ENCODE results near the gene ASCL4. TPM values are rescaled to one million over a fixed set of nuclear protein-coding genes. Genes with fewer than 3 reads are reported as not detected.

Gene ASCL4
- total and polyA plus RNA-seq, 5 donors from 2014 or later: not detected

- no peak for ATAC-seq (ENCODE audit: low read depth in 2 of 2)
- H3K9me3 ChIP-seq (ENCODE audit: control insufficient read depth in 2 of 2, low read length in 2 of 2): peaks cover 3 to 18% of the 10 kb centered on the region in 2 experiments
- H3K27me3 ChIP-seq (ENCODE audit: control insufficient read depth, insufficient read depth, low read length): no peaks in the 10 kb centered on the region
- Mint-ChIP-seq H3K4me3 (no peak overlapping the region), H3K27me3 (no peaks in the 10 kb centered on the region), H3K36me3 (no peaks in the 10 kb centered on the region), H3K9me3 (peaks cover 0 to 22% (median 7%) of the 10 kb centered on the region in 7 donors), H3K27ac (no peak overlapping the region), H3K4me1 (no peaks in the 10 kb centered on the region)
- no peak for DNase-seq
- H3K4me3 ChIP-seq (ENCODE audit: low read depth, low read length): no peak overlapping the region
- H3K36me3 ChIP-seq (ENCODE audit: control insufficient read depth, insufficient read depth, low read length): no peaks in the 10 kb centered on the region
- H3K27ac ChIP-seq (ENCODE audit: insufficient read depth, low read length, poor library complexity, severe bottlenecking): no peak overlapping the region
- no peaks in the 10 kb centered on the region for H3K4me1 ChIP-seq (ENCODE audit: control insufficient read depth, insufficient read depth, low read length, poor library complexity, severe bottlenecking)
Observed at GRCh38 chr12:107817250-107817649, 42.7 kb downstream of the ASCL4 start.

DNA sequence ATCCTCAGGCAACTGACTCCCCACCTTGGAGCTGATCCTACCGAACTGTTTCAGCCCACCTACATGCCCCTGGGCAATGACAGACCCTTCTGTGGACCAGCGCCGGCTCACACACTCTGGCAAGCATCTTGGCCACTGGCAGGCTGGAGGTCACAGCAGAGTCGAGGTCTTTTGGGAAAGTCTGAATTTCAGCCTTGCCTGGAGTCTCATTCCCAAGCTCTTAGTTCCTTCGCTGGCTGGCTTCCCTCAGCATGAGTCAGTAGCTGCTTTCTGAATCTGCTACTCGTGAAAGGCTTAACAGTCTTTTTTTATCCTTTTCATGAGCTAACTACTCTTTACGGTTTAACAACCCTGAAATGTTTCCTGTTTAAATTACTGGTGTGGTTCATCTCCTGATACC lies 44.5 kb downstream of the ASCL4 start:
- Mint-ChIP-seq H3K9me3 (peaks cover 0 to 22% (median 8%) of the 10 kb centered on the region in 7 donors), H3K4me1 (no peaks in the 10 kb centered on the region), H3K4me3 (no peak overlapping the region), H3K36me3 (no peaks in the 10 kb centered on the region), H3K27me3 (no peaks in the 10 kb centered on the region), H3K27ac (no peak overlapping the region)
- DNase-seq (no peak), ATAC-seq (ENCODE audit: low read depth in 2 of 2) (no peak)
- Histone ChIP-seq H3K9me3 (ENCODE audit: control insufficient read depth in 2 of 2, low read length in 2 of 2) (peaks cover 3 to 18% of the 10 kb centered on the region in 2 experiments), H3K27me3 (ENCODE audit: control insufficient read depth, insufficient read depth, low read length) (no peaks in the 10 kb centered on the region), H3K4me1 (ENCODE audit: control insufficient read depth, insufficient read depth, low read length, poor library complexity, severe bottlenecking) (no peaks in the 10 kb centered on the region), H3K4me3 (ENCODE audit: low read depth, low read length) (no peak overlapping the region), H3K36me3 (ENCODE audit: control insufficient read depth, insufficient read depth, low read length) (no peaks in the 10 kb centered on the region), H3K27ac (ENCODE audit: insufficient read depth, low read length, poor library complexity, severe bottlenecking) (no peak overlapping the region)

GRCh38 chr12:107822356-107822755 lies 47.9 kb downstream of the ASCL4 start:
- ATAC-seq (ENCODE audit: low read depth in 2 of 2): no peak
- H3K36me3 Mint-ChIP-seq: peaks cover 4% of the 10 kb centered on the region
- H3K4me3 Mint-ChIP-seq: no peak overlapping the region

More at GRCh38 chr12:107822356-107822755, 47.9 kb downstream of the ASCL4 start:
- DNase-seq: no peak
- Histone ChIP-seq H3K27me3 (ENCODE audit: control insufficient read depth, insufficient read depth, low read length) (no peaks in the 10 kb centered on the region), H3K4me1 (ENCODE audit: control insufficient read depth, insufficient read depth, low read length, poor library complexity, severe bottlenecking) (no peaks in the 10 kb centered on the region), H3K9me3 (ENCODE audit: control insufficient read depth in 2 of 2, low read length in 2 of 2) (peaks cover 22 to 36% of the 10 kb centered on the region in 2 experiments), H3K4me3 (ENCODE audit: low read depth, low read length) (no peak overlapping the region), H3K36me3 (ENCODE audit: control insufficient read depth, insufficient read depth, low read length) (no peaks in the 10 kb centered on the region), H3K27ac (ENCODE audit: insufficient read depth, low read length, poor library complexity, severe bottlenecking) (no peak overlapping the region)
- no peaks in the 10 kb centered on the region for H3K27me3 Mint-ChIP-seq
- no peak overlapping the region for H3K27ac Mint-ChIP-seq
- H3K9me3 Mint-ChIP-seq: peaks cover 0 to 42% (median 16%) of the 10 kb centered on the region in 7 donors
- no peaks in the 10 kb centered on the region for H3K4me1 Mint-ChIP-seq

Other genes starting within 250 kb of the ASCL4 start
- 24.6 TPM for gene PWP1, start 88.9 kb upstream of the ASCL4 start, total RNA-seq
- gene PWP1, start 88.9 kb upstream of the ASCL4 start, polyA plus RNA-seq: 100 to 1,000 TPM in 1 of 4 donors, 10 to 100 TPM in 3; 72.5 to 110 (median 75.6) TPM
- gene PRDM4, start 13.6 kb upstream of the ASCL4 start, total RNA-seq: 37.3 TPM
- gene PRDM4, start 13.6 kb upstream of the ASCL4 start, polyA plus RNA-seq: 10 to 100 TPM; 12.7 to 15.5 (median 13.8) TPM

All from CD4-positive, CD25-positive, alpha-beta regulatory T cell (primary cell).